GM12878 (cell line): ENCODE results near the gene ADAM15. TPM values are rescaled to one million over a fixed set of nuclear protein-coding genes. Genes with fewer than 3 reads are reported as not detected.

Experiments used
- ATAC-seq: fragments of 200-7000 bp; cut with Tn5 transposase; 3 replicates; pipeline ENCODE4 v1.9.1; 2020; ENCODE audit warnings: mild to moderate bottlenecking, moderate library complexity
- BruUV-seq: library from RNA; stranded (reverse); fragments of 400-500 nt; replicated peaks from 2 replicates; lab custom pipeline; 2021; lab: Mats Ljungman, UMichigan
- CTCF ChIA-PET: fragments of 300-600 bp; sonication (Branson Sonifier 250); formaldehyde crosslinking; extraction: SDS; loops from one replicate; lab custom pipeline; 2021; ENCODE audit warnings: inconsistent platforms; lab: Yijun Ruan, JAX
- POLR2A ChIA-PET: fragments of 350-600 bp; formaldehyde crosslinking; extraction: SDS; loops from one replicate; lab custom pipeline; 2021; ENCODE audit warnings: inconsistent platforms; lab: Charles Lee
- RAD21 ChIA-PET: fragments of 300-600 bp; sonication (Branson Sonifier 250); formaldehyde crosslinking; loops from one replicate; lab custom pipeline; 2023; ENCODE audit warnings: antibody characterized with exemption; ENCODE audit not compliant: unreplicated experiment; lab: Charles Lee
- SMC1A ChIA-PET: fragments of 300-600 bp; sonication (Branson Sonifier 250); formaldehyde crosslinking; loops from one replicate; lab custom pipeline; 2023; ENCODE audit not compliant: unreplicated experiment, uncharacterized antibody; lab: Charles Lee
- DNase-seq: peaks from one replicate; pipeline ENCODE4 v3.0.0-alpha.2; 2011; ENCODE audit warnings: low read depth, low spot score
- FAIRE-seq: peaks from 3 replicates; lab custom pipeline; 2011; peaks lifted over from hg19 to GRCh38; lab: Jason Lieb, UNC
- H2AFZ ChIP-seq: 2 replicates; pipeline ENCODE4 v1.6.0; 2011; ENCODE audit warnings: low read depth, low read length, control low read depth; ENCODE audit not compliant: control insufficient read depth
- H3K27ac ChIP-seq: 2 replicates; pipeline ENCODE4 v1.5.1; 2011; ENCODE audit warnings: control low read depth; ENCODE audit not compliant: control insufficient read depth, insufficient read depth
- H3K27me3 ChIP-seq, 2 experiments: replicated peaks in 1 of 2; 2 replicates each; pipeline versions ENCODE4 v1.6.0 to v1.6.1; 2011; ENCODE audit warnings: low read length in 1 of 2; ENCODE audit not compliant: control insufficient read depth in 2 of 2, insufficient read depth in 2 of 2
- H3K36me3 ChIP-seq, 2 experiments: 2 replicates each; pipeline ENCODE4 v1.5.1; 2011; ENCODE audit warnings: low read length in 1 of 2; ENCODE audit not compliant: control insufficient read depth in 2 of 2, insufficient read depth in 2 of 2
- H3K4me1 ChIP-seq: 2 replicates; pipeline ENCODE4 v1.6.1; 2011; ENCODE audit warnings: mild to moderate bottlenecking, low read length, moderate library complexity, mixed read lengths; ENCODE audit not compliant: control insufficient read depth, insufficient read depth
- H3K4me2 ChIP-seq: 2 replicates; pipeline ENCODE4 v1.6.0; 2011; ENCODE audit warnings: control low read depth; ENCODE audit not compliant: control insufficient read depth, insufficient read depth
- H3K4me3 ChIP-seq: fragments of 200-600 bp; sonication (generic); 2 replicates; pipeline ENCODE4 v1.5.1; 2016
- H3K79me2 ChIP-seq: 2 replicates; pipeline ENCODE4 v1.6.0; 2011; ENCODE audit warnings: low read length; ENCODE audit not compliant: control insufficient read depth, insufficient read depth
- H3K9ac ChIP-seq: 2 replicates; pipeline ENCODE4 v1.8.0; 2011; ENCODE audit warnings: low read length, control low read depth, mixed read lengths; ENCODE audit not compliant: control insufficient read depth, insufficient read depth
- H3K9me3 ChIP-seq: replicated peaks from 3 replicates; pipeline ENCODE4 v1.5.1; 2011; ENCODE audit warnings: mild to moderate bottlenecking, low read length; ENCODE audit not compliant: control insufficient read depth, insufficient read depth
- H4K20me1 ChIP-seq: 2 replicates; pipeline ENCODE4 v1.6.0; 2011; ENCODE audit not compliant: control insufficient read depth, insufficient read depth
- HCFC1 ChIP-seq: fragments of 150-350 bp; IDR thresholded peaks from 2 replicates; pipeline ENCODE4 v1.6.1; 2014; ENCODE audit warnings: low read length
- WGBS: methylation state at CpG from one replicate; pipeline ENCODE4 v1.1.6; 2016; ENCODE audit warnings: low lambda C conversion rate; ENCODE audit not compliant: insufficient replicate concordance, insufficient coverage; ENCODE audit errors: missing lambda C conversion rate; 5-methylcytosine and 5-hydroxymethylcytosine counted together
- in situ Hi-C: fragments of 300-500 bp; cut with MboI; formaldehyde crosslinking; loops from 9 replicates; pipeline ENCODE4 v1.14.3; 2018; ENCODE audit warnings: mixed read lengths
- intact Hi-C: fragments of 100-400 bp; cut with micrococcal nuclease; formaldehyde crosslinking; loops from one replicate; pipeline ENCODE4 v1.14.2; 2022; ENCODE audit not compliant: unreplicated experiment
- polyA plus RNA-seq, 11 experiments: library from polyadenylated mRNA; depleted of rRNA in 4 of 11; unstranded in 6 of 11; stranded (reverse) in 5 of 11; fragments of >200 nt; fragmentation: Nextera tagmentation in 4 of 11; fragmentation: Illumina TruSeq in 1 of 11; extraction: Ambion mirVana in 4 of 11; extraction: Trizol in 1 of 11; gene quantifications; 1 replicate in 1 of 11; 2 replicates in 10 of 11; pipeline versions ENCODE4 v1.2.1 to v1.2.3, GENCODE V29; 2011 to 2016; ENCODE audit warnings: inconsistent platforms in 2 of 11, missing spikeins in 2 of 11, low read depth in 1 of 11
- total RNA-seq, 4 experiments: library from RNA; depleted of rRNA in 3 of 4; stranded (reverse); fragments of >200 nt in 3 of 4; fragmentation: Illumina TruSeq in 1 of 4; extraction: Trizol in 1 of 4; gene quantifications; 2 replicates each; pipeline versions ENCODE4 v1.2.1 to v1.2.3, GENCODE V29; 2013 to 2021
- TF ChIP-seq, protein P1 (sequence below): fragments of 150-350 bp; IDR thresholded peaks from 2 replicates; pipeline ENCODE4 v1.6.1; 2014; ENCODE audit warnings: mild to moderate bottlenecking, low read depth, low read length
- TF ChIP-seq, protein P2 (sequence below): fragments of 450-650 bp; IDR thresholded peaks from 2 replicates; pipeline ENCODE4 v1.6.1; 2016; ENCODE audit warnings: mild to moderate bottlenecking, moderate library complexity, borderline replicate concordance
- TF ChIP-seq, protein P3 (sequence below): fragments of 450-650 bp; IDR thresholded peaks from 2 replicates; pipeline ENCODE4 v1.6.1; 2017; ENCODE audit warnings: antibody characterized with exemption, mild to moderate bottlenecking, moderate library complexity

The ADAM15 gene
- total and polyA plus RNA-seq, 10 of the 15 experiments (the other 5 are each of a cell fraction or from before 2014, with no cell fraction given) = 0.29 to 38.8 (median 14.7) TPM

DNA sequence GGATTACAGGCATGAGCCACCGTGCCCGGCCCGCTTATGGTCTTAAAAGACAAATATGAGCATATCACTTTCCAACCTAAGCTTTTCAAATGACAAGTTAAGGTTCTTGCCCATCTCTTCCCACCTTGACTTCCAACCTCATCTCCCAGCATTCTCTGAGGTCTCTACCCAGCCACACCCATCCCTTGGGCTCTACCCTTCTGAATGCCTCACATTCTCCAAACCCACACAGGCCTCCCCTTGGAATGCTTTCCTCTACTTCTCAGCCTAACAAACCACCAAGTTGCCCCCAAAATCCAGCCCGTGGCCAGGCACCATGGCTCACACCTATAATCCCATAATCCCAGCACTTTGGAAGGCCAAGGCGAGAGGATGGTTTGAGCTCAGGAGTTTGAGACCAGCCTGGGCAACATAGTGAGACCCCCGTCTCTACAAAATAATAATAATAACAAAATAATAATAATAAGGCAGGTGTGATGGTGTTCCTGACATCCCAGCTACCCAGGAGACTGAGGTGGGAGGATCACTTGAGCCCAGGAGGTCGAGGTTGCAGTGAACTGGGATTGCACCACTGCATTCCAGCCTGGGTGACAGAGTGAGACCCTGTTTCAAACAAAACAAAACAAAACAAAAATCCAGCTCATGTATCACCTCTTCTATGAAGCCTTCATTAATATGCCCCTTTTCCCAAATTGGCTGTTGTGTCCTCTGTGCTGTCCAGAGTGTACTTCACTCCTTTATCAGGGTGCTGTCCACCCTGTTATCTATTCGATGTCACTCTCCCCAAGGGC, 28.8 kb upstream of the ADAM15 start:
- no peak overlapping the region for H3K27ac ChIP-seq
- TF ChIP-seq, protein P1, sequence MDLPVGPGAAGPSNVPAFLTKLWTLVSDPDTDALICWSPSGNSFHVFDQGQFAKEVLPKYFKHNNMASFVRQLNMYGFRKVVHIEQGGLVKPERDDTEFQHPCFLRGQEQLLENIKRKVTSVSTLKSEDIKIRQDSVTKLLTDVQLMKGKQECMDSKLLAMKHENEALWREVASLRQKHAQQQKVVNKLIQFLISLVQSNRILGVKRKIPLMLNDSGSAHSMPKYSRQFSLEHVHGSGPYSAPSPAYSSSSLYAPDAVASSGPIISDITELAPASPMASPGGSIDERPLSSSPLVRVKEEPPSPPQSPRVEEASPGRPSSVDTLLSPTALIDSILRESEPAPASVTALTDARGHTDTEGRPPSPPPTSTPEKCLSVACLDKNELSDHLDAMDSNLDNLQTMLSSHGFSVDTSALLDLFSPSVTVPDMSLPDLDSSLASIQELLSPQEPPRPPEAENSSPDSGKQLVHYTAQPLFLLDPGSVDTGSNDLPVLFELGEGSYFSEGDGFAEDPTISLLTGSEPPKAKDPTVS = no peak
- TF ChIP-seq, protein P2, sequence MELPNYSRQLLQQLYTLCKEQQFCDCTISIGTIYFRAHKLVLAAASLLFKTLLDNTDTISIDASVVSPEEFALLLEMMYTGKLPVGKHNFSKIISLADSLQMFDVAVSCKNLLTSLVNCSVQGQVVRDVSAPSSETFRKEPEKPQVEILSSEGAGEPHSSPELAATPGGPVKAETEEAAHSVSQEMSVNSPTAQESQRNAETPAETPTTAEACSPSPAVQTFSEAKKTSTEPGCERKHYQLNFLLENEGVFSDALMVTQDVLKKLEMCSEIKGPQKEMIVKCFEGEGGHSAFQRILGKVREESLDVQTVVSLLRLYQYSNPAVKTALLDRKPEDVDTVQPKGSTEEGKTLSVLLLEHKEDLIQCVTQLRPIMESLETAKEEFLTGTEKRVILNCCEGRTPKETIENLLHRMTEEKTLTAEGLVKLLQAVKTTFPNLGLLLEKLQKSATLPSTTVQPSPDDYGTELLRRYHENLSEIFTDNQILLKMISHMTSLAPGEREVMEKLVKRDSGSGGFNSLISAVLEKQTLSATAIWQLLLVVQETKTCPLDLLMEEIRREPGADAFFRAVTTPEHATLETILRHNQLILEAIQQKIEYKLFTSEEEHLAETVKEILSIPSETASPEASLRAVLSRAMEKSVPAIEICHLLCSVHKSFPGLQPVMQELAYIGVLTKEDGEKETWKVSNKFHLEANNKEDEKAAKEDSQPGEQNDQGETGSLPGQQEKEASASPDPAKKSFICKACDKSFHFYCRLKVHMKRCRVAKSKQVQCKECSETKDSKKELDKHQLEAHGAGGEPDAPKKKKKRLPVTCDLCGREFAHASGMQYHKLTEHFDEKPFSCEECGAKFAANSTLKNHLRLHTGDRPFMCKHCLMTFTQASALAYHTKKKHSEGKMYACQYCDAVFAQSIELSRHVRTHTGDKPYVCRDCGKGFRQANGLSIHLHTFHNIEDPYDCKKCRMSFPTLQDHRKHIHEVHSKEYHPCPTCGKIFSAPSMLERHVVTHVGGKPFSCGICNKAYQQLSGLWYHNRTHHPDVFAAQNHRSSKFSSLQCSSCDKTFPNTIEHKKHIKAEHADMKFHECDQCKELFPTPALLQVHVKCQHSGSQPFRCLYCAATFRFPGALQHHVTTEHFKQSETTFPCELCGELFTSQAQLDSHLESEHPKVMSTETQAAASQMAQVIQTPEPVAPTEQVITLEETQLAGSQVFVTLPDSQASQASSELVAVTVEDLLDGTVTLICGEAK = no peak
- TF ChIP-seq HCFC1 = no peak
- TF ChIP-seq, protein P3, sequence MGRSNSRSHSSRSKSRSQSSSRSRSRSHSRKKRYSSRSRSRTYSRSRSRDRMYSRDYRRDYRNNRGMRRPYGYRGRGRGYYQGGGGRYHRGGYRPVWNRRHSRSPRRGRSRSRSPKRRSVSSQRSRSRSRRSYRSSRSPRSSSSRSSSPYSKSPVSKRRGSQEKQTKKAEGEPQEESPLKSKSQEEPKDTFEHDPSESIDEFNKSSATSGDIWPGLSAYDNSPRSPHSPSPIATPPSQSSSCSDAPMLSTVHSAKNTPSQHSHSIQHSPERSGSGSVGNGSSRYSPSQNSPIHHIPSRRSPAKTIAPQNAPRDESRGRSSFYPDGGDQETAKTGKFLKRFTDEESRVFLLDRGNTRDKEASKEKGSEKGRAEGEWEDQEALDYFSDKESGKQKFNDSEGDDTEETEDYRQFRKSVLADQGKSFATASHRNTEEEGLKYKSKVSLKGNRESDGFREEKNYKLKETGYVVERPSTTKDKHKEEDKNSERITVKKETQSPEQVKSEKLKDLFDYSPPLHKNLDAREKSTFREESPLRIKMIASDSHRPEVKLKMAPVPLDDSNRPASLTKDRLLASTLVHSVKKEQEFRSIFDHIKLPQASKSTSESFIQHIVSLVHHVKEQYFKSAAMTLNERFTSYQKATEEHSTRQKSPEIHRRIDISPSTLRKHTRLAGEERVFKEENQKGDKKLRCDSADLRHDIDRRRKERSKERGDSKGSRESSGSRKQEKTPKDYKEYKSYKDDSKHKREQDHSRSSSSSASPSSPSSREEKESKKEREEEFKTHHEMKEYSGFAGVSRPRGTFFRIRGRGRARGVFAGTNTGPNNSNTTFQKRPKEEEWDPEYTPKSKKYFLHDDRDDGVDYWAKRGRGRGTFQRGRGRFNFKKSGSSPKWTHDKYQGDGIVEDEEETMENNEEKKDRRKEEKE = no peak
- ATAC-seq (no peak), DNase-seq (no peak), FAIRE-seq (no peak)
- WGBS = 50% methylated on average over 8 of the region's 8 CpGs
- intact Hi-C loops = no loop called here
- no peaks in the 10 kb centered on the region; the same call in 1 of the 2 replicates for H3K79me2 ChIP-seq
- H4K20me1 ChIP-seq = no peaks in the 10 kb centered on the region
- in situ Hi-C loops = no loop called here
- ChIA-PET POLR2A (interaction anchor here (0.5 to 1.6 kb wide), 3 partner anchors 12 to 32 kb away, joined by 3 to 5 read pairs (median 3); no protein-coding TSS in a partner anchor), CTCF (interaction anchor here (0.7 to 2.8 kb wide), 6 partner anchors 28 to 171 kb away, joined by 3 to 9 read pairs (median 3); partner anchors contain the start of gene ADAM15), SMC1A (interaction anchor here (0.7 to 0.9 kb wide), 2 partner anchors 28 to 61 kb away, joined by 3 to 4 read pairs; partner anchors contain the start of genes ADAM15 and PYGO2), RAD21 (interaction anchor here (1.6 kb wide), 1 partner anchor 22 kb away, joined by 5 read pairs; no protein-coding TSS in a partner anchor)
- H3K9ac ChIP-seq = no peak overlapping the region
- no peak overlapping the region for H2AFZ ChIP-seq
- H3K4me3 ChIP-seq = no peak overlapping the region
- H3K27me3 ChIP-seq = no peaks in the 10 kb centered on the region; a peak in 1 of 4 replicates
- H3K4me1 ChIP-seq = peaks cover 8% of the 10 kb centered on the region
- H3K36me3 ChIP-seq = no peaks in the 10 kb centered on the region
- no TSS peak for BruUV-seq
- H3K9me3 ChIP-seq = no peaks in the 10 kb centered on the region
- H3K4me2 ChIP-seq = no peak overlapping the region
